CD4-positive, alpha-beta T cell treated with Interleukin-2 at 100 ng/mL for 4 hours (primary cell): ENCODE measurements around the gene FZD7.

Source experiments
- DNase-seq: peaks from one replicate; pipeline ENCODE4 v3.0.0-alpha.2; 2020; ENCODE audit warnings: low spot score

Gene FZD7

DNA sequence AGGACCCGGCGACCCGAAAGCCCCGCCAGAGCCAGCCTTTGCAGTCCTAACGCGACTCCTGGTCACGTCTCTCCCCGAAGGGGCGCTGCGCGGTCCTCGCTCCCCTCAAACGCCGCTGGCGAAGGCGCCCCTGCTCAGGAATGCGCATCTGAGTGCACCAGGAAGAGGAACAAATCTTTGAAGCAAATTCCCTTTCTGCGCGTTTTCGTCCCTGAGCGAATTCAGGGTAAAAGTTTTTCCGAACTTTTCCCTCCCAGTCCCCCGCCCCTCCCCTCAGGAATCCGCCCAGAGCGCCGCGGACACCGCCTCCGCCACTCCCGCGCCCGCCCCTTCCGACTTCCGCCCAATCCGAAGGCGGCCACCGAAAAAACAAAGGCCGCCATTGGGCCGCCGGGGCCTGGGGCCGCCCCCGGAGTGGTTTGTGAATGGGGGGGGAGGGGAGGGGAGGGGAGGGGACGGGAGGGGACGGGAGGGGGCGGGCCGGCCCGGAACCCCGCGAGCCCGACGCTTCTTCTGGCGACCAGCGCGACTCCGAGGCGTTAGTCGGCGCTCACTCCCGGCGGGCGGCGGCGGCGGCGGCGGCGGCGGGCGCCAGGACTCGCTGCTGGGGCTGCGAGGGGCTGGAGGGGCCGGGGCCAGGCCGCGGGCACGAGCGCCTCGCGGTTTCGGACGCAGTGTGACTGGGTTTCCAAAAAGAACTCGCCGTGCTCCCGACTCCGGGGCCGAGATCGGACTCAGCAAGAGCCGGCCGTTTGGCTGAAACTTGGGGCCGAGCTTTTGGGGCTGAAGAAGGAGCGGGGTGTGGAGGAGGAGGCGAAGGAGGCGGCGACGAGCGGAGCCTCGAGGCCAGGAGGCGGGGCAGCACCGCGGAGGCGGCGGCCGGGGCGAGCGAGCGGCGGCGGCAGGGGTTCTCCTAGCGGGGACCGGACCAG is at the start of gene FZD7:
FZD7 (plus strand) TSS at position 539 of the 932 bp plus-strand sequence. CDS start 793 bp downstream, outside the sequence.
- DNase-seq: peak; percentile 88

GRCh38 chr2:201984333-201984732 is 49.3 kb upstream of the FZD7 start:
- no peak for DNase-seq

- DNase-seq: no peak
These were observed 48.7 kb upstream of the FZD7 start for GRCh38 chr2:201984800-201985525.

- no peak for DNase-seq
These were observed 47.8 kb upstream of the FZD7 start for GRCh38 chr2:201985728-201986462.

DNA sequence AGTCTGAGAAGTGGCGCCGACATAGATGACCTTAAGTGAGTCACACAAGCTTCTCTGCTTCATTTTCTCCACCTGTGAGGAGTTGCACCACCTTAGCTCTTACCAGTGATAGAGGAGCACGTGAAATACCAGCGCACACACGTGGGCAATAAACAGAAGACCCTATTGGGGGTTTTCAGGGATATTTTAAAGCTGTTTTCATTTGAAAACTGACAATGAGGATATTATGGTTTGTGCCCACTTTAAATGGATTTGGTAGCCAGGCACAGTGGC is 47.3 kb upstream of the FZD7 start:
- DNase-seq: no peak

- no peak for DNase-seq
These were observed 46.2 kb upstream of the FZD7 start for GRCh38 chr2:201987426-201987825.

DNA sequence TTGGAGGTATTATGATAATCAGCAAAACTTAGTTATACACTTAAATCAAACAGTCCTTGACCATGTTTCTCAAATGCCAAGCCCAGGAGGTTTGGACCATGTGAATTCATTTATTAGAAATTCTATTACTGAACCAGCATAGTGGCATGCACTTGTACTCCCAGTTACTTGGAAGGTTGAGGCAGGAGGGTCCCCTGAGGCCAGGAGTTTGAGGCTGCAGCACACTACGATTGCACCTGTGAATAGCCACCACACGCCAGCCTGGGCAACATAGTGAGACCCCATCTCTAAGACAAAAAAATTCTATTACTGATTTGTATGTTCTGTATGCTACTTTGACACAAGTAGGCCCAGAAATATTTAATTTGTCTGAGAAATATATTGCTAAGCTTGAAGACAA is 43.6 kb upstream of the FZD7 start:
- no peak for DNase-seq

GRCh38 chr2:201992960-201993359 is 40.7 kb upstream of the FZD7 start:
- DNase-seq: no peak

- no peak for DNase-seq
These were observed 38.5 kb upstream of the FZD7 start for GRCh38 chr2:201994973-201995638.

GRCh38 chr2:201996006-201996405 is 37.6 kb upstream of the FZD7 start:
- DNase-seq: no peak

DNA sequence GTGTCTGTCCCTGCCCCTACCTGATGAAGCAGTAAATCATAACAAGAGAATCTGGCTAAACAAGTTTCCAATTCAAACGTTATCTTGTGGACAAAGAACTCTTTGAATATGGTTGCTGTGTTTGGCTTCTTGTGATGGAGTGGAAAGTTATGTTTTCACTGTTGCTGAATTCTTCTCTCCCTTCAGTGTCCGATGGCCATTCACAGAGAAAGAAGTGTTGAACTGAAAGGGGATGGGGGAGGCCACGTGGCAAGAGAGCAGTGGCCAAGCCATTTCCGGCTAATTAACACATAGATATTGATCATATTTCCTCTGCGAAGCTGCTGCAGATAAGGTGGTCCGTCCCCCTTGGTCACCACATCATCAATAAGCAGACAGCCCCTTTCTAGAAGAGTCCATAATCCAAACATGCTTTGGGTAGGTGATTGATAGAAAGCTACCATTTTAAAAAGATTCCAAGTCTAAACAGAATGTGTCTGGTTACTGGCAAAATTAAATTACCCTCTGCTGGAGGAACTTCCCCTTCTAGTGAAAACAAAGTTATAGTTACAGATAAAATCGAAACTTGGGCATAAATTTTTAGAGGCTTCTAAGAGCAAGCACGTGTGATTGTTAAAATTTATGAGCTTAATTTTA is 36.9 kb upstream of the FZD7 start:
- DNase-seq: no peak

DNA sequence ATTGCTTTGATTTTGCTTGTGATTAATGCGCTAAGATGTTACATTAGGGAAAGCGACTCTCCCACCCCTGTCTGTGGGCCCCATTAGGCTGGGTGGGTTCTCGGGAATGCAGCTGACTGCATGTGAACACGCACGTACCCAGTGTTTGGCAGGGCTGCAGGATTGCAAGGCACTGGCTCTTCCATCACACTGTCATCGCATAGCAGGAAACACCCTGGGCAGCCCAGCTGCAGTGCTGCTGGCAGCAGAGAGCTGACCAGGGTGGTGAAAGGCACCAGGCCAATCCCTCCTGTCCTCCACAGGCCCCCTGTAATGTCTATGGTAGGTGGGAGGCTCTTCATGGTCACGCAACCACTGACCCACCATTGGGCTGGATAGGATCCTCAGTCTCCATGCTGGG is 34.4 kb upstream of the FZD7 start:
- DNase-seq: no peak

DNA sequence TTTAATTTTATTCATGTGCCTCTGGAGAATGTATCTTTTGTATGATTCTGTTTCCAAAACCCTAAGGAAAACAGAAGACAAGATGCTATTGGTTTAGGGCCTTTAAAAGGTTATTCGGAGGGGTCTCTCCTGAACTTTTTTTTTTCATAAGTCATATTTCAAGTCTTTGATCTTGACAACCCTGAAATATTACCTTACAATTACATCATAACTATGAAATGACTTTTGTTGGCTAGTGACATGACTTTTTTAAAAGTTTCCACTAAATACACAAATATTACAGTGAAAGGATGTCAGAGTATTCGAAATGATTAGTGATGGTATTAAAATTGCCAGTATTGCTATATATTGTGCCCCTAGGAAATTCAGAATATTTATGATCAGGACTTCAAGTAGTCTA is 31.8 kb upstream of the FZD7 start:
- no peak for DNase-seq

- DNase-seq: no peak
These were observed 31.3 kb upstream of the FZD7 start for GRCh38 chr2:202002381-202002780.

DNA sequence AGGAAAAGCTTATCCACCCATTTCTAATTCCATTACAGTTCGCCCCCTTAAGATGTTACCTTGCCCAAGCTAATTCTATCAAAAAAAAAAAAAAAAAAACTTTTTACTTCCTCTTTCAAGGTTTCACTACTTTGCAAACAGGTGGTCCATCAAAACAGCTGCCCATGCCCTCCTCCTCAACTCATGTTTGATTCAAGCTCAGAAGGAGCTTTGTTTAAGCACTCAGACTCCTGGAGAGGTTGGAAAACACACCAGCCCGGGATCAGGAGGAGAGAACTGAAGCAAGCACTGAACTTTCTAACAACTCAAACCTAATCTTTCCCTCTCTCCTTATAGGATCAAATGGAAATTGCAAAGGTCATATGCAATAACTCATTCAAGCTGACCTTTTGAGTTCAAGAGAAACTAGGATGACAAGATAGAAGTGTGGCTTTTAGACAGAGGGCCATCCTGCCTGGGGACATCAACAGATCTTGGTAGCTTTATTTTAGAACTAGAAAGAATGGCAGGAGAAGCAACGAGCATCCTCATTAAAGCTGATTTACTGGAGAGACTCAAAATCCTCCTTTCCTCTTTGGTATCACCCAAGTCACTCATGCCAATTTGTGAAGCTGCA is 28.3 kb upstream of the FZD7 start:
- DNase-seq: no peak

- DNase-seq: no peak
These were observed 27.4 kb upstream of the FZD7 start for GRCh38 chr2:202006301-202006700.

DNA sequence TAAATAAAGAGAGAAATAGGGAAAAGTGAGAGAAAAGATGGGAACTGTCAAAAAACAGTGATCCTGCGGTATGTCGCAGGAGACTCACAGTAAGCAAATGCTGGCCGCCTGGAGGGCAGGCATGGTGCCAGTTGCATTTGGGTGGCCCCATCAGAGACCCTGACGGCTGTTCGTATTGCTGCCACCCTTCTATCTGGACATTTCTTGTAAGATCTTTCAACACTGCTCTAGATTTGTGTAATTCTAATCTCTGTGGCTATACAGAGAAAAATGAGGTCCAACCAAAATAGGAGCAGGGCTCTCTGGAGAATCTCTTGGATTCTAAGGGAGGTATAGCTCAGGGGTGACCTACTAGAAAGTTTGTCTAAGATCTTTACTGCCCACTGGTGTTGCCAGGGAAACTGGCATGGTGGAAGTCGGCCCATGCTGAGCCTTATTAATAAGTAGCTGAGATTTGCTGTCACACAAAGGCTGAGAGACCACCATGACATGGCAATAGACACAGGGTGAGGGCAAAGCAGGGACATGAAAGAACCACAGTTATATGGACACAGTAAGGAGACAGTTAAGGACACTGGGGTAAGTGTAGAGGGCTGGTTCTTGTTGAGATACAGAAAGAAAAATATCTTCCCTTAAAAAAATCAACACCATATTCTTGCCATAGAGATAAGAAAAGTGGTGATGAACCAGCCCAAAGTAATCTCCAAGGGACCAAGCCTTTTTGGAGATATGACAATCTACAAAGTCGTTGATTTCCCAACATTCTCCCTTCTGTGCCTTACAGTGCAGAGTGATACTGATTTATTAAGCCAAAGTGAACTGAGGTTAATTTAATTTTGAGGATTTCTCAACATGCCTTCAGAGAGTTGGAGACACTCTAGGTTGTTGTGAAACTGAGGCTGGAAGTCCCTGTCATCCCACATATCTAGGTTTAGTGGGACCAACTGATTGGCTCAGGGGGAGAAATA is 26.4 kb upstream of the FZD7 start:
- DNase-seq: no peak

GRCh38 chr2:202007983-202008354 is 25.7 kb upstream of the FZD7 start:
- no peak for DNase-seq

DNA sequence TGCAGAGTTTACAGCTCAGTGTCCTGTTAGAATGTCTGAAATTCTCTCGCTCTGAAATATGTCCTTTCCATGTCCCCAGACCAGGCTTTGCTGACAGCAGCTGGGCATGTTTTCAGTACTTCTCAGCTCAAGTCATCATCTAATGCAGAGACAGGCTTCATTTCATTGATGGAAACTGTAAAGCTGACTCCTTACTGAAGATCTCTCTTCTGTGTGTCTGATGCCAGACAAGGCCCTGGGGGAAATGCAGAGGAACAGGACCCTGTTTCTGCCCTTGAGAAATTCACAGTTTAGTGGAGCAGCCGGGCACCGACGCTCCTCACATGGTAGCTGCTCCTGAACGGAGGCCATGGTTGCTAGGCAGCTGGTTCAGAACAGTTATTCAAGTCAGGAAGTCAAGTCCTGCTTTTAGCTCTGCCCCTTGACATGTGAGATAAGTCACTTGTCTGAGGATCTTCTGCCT is 24.6 kb upstream of the FZD7 start:
- no peak for DNase-seq

DNA sequence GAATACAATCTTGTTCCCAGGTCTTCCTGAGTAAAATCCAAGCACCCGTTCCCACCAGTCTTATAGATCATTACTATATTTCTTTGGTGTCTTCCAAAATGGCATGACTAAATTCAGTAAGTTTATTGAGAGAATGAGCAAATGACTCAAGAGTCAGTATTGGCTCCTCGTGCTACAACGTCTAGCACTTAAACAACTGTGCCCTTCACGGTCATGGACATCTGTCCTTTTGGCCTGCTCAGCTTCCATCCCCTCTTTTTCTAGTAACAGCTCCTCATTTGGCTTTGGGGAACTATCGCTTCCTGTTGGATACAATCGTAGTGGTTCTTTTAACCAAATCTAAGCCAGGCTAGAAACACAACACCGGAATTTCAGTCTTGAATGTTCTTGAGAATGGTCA is 24.1 kb upstream of the FZD7 start:
- no peak for DNase-seq
